ENCODE measurements around the gene RAX2.
"Not testable (repeated sequence)": the region's sequence is repeated elsewhere in the genome, so short reads cannot be mapped to it uniquely, and the experiment has no call there.

The RAX2 gene

GRCh38 chr19:3771906-3772455, at the start of gene RAX2:
TSS of gene RAX2 (minus strand) at chr19:3772228. CDS start at chr19:3771742, 486 bp downstream.
- no peak for DNase-seq (ENCODE audit: low spot score)

DNA sequence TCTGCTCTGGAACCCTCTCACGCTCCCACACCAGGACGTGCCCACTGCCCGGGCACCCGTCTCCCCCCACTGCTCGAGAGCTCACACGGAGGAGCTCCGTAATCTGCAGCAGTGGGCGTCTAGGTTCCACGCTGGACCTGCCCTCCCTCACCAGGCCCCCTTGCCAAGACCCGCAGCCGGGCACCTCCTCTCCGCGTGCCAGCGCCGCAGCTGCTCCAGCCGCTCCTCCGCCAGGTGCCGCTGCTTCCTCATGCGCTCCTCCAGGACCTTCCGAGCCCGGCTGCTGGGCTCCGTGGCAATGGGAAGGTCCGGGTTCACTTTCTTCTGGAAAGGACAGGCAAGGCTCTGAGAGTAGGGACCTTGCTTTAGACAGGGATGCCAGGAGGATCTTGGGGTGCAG, 49.1 kb upstream of the RAX2 start:
- no peak for DNase-seq (ENCODE audit: low spot score)

DNA sequence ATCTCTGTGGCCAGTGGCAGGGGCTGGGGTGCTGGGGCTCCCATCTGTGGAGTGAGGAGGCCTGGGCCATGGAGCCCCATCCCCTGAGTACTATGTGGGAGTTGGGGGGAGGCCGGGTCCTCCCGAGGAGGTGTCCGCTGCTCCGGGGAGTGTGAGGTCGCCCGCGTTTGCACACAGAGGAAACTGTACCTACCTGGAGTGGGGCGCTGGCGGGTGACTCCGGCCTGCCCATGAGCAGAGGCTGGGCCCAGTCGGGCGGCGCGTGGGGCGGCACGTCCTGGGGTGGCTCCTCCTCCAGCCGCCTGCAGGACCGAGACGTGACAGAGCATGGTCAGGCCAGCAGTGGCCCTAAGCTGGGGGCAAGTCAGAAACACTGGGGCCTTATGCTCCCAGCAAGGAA, 48.0 kb upstream of the RAX2 start:
- no peak for DNase-seq (ENCODE audit: low spot score)

GRCh38 chr19:3818918-3819317, 46.9 kb upstream of the RAX2 start:
- no peak for DNase-seq (ENCODE audit: low spot score)

GRCh38 chr19:3818466-3818865, 46.4 kb upstream of the RAX2 start:
- DNase-seq (ENCODE audit: low spot score), result peak; percentile 34

- no peak for DNase-seq (ENCODE audit: low spot score)
Observed at GRCh38 chr19:3817761-3818160, 45.7 kb upstream of the RAX2 start.

GRCh38 chr19:3816566-3817218, 44.7 kb upstream of the RAX2 start:
- no peak for DNase-seq (ENCODE audit: low spot score)

DNA sequence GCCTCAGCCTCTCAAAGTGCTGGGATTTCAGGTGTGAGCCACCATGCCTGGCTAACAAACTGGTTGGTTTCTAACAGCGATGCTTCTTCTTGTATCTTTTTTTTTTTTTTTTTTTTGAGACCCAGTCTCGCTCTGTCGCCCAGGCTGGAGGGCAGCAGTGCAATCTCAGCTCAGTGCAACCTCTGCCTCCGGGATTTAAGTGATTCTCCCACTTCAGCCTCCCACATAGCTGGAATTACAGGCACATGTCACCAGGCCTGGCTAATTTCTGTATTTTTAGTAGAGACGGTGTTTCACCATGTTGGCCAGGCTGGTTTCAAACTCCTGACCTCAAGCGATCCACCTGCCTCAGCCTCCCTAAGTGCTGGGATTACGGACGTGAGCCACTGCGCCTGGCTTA, 44.1 kb upstream of the RAX2 start:
- DNase-seq (ENCODE audit: low spot score), result not testable (repeated sequence)

DNA sequence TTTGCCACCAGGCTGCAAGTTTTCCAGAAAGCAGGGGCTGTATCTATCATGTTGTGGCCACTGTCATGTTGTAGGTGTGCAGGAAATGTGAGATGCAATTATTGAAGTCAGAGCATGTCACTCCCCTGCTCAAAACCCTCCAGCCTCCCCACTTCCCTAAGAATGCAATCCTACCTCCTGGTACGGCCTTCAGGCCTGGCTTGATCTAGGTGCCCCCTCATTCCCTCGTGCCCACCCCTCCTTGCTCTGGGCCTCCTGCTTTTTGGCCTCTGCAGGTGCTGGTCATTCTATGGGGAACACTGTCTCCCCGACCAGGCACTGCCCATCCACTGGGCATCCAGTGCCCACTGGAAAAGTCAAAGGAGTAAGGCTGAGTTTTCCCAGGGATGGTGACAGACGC, 42.6 kb upstream of the RAX2 start:
- DNase-seq (ENCODE audit: low spot score), result no peak

GRCh38 chr19:3813473-3814392, 41.7 kb upstream of the RAX2 start:
- no peak for DNase-seq (ENCODE audit: low spot score)

GRCh38 chr19:3810708-3811355, 38.8 kb upstream of the RAX2 start:
- no peak for DNase-seq (ENCODE audit: low spot score)

GRCh38 chr19:3809881-3810707, 38.1 kb upstream of the RAX2 start:
- DNase-seq (ENCODE audit: low spot score), result no peak

- DNase-seq (ENCODE audit: low spot score), result no peak
Observed at GRCh38 chr19:3808420-3809143, 36.6 kb upstream of the RAX2 start.

GRCh38 chr19:3807574-3808354, 35.7 kb upstream of the RAX2 start:
- DNase-seq (ENCODE audit: low spot score), result no peak

DNA sequence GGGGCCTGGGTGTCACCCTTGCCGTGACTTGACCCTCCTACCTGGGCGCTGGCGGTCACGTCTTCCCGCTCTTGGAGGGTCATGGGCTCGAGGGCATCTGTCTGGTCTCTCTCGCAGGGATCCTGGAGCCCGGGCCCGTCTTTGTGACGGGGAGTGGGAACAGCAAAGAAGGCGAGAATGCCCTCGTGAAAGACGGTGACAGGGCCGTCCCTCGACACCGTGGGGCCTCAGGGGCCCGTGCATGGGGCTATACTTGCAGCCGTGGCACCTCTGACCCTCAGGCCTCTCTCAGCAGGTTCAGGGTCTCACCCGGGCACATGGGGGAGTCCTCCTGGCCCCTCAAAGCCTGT, 35.1 kb upstream of the RAX2 start:
- no peak for DNase-seq (ENCODE audit: low spot score)

DNA sequence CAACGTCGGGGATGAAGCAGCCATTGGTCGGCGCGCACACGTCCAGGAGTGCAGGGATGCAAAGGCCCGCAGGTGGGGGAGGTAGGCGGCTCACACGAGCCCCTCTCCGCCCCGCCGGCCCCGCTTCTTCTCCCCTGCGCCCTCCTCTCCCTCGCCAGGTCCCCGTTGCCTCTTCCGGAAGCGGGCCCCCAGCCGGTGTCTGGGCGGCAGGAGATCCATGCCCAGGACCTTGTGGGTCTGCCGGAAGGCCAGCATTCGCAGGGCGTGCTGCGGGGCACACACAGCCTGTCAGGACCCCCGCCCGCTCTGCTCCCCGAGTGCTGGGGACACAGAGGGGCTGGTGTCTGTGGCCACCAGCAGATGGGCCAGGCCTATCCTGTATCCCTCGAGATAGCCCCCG, 33.8 kb upstream of the RAX2 start:
- no peak for DNase-seq (ENCODE audit: low spot score)

DNA sequence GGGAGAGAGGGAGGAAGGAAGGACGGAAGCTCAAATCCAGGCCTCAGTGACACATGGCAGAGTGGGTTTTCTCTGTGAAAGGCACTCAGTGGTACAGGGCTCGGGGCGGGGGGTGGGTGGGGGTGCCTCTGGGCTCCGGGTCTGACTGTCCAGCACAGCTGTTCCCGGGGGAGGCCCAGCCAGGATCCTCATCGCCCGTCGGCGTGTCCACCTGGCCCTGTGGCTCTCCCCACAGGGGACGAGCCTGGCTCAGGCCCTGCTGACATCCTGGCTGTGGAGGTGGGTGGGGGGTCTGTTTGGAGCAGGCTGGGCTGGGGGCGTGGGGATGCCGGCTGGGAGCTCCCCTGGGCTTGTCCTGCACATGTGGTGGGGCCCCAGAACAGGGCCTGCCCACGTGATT, 32.4 kb upstream of the RAX2 start:
- DNase-seq (ENCODE audit: low spot score), result no peak

- DNase-seq (ENCODE audit: low spot score), result no peak
Observed at GRCh38 chr19:3803986-3804385, 32.0 kb upstream of the RAX2 start.

GRCh38 chr19:3803114-3803888, 31.3 kb upstream of the RAX2 start:
- no peak for DNase-seq (ENCODE audit: low spot score)
